A549 (cell line): Measurements from ENCODE around the gene TOP2A. TPM values are rescaled to one million over a fixed set of nuclear protein-coding genes. Genes with fewer than 3 reads are reported as not detected.

Experiments used
- ATOH8 ChIP-seq: fragments of 250-450 bp; sonication (Bioruptor Pico); IDR thresholded peaks from 2 replicates; pipeline ENCODE4 v1.5.0; 2020; ENCODE audit warnings: low read depth, mild to moderate bottlenecking, moderate library complexity
- CBX8 ChIP-seq: fragments of 200-600 bp; sonication (generic); IDR thresholded peaks from 2 replicates; pipeline ENCODE4 v1.6.1; 2016
- CHD2 ChIP-seq: fragments of 150-350 bp; IDR thresholded peaks from 2 replicates; pipeline ENCODE4 v1.6.1; 2014; ENCODE audit warnings: low read length; ENCODE audit not compliant: partially characterized antibody
- CHD4 ChIP-seq: fragments of 200-600 bp; sonication (generic); IDR thresholded peaks from 2 replicates; pipeline ENCODE4 v1.6.1; 2016; ENCODE audit warnings: antibody characterized with exemption, mild to moderate bottlenecking, borderline replicate concordance
- E2F6 ChIP-seq: IDR thresholded peaks from 2 replicates; pipeline ENCODE4 v1.6.1; 2012; ENCODE audit warnings: low read depth, borderline replicate concordance
- EHMT2 ChIP-seq: fragments of 200-600 bp; sonication (generic); IDR thresholded peaks from 2 replicates; pipeline ENCODE4 v1.6.1; 2016; ENCODE audit warnings: antibody characterized with exemption, low read depth, mild to moderate bottlenecking, moderate library complexity
- ELK1 ChIP-seq: fragments of 150-350 bp; IDR thresholded peaks from 2 replicates; pipeline ENCODE4 v1.6.1; 2014; ENCODE audit warnings: low read depth, mild to moderate bottlenecking, low read length
- ESRRA ChIP-seq: fragments of 150-350 bp; IDR thresholded peaks from 2 replicates; pipeline ENCODE4 v1.6.1; 2014; ENCODE audit warnings: mild to moderate bottlenecking, low read length, borderline replicate concordance
- FOXS1 ChIP-seq: fragments of 250-450 bp; sonication (Bioruptor Pico); IDR thresholded peaks from 2 replicates; pipeline ENCODE4 v1.5.0; 2020; ENCODE audit warnings: mild to moderate bottlenecking, moderate library complexity
- GATA3 ChIP-seq: IDR thresholded peaks from 2 replicates; pipeline ENCODE4 v1.6.1; 2012; ENCODE audit warnings: borderline replicate concordance
- HDAC2 ChIP-seq: fragments of 200-600 bp; sonication (generic); IDR thresholded peaks from 2 replicates; pipeline ENCODE4 v1.6.1; 2016
- HEYL ChIP-seq: fragments of 250-450 bp; sonication (Bioruptor Pico); IDR thresholded peaks from 2 replicates; pipeline ENCODE4 v1.8.0; 2021; ENCODE audit warnings: mild to moderate bottlenecking, moderate library complexity
- HOXB5 ChIP-seq: fragments of 250-450 bp; sonication (Bioruptor Pico); IDR thresholded peaks from 2 replicates; pipeline ENCODE4 v1.5.0; 2020; ENCODE audit warnings: mild to moderate bottlenecking, moderate library complexity
- JUN ChIP-seq, 2 experiments: fragments of >200 bp; sonication (Bioruptor Twin); formaldehyde crosslinking; IDR thresholded peaks; 2 replicates in 1 of 2; 3 replicates in 1 of 2; pipeline ENCODE4 v1.6.1; 2016 to 2017
- JUNB ChIP-seq: fragments of >200 bp; sonication (Bioruptor Twin); formaldehyde crosslinking; IDR thresholded peaks from 2 replicates; pipeline ENCODE4 v1.6.1; 2016
- KDM1A ChIP-seq: fragments of 200-600 bp; sonication (generic); IDR thresholded peaks from 2 replicates; pipeline ENCODE4 v1.6.1; 2016; ENCODE audit warnings: low read depth, mild to moderate bottlenecking
- KDM5A ChIP-seq: fragments of 200-600 bp; sonication (generic); IDR thresholded peaks from 2 replicates; pipeline ENCODE4 v1.6.1; 2016; ENCODE audit warnings: antibody characterized with exemption, mild to moderate bottlenecking
- MAFK ChIP-seq: fragments of 450-650 bp; IDR thresholded peaks from 2 replicates; pipeline ENCODE4 v1.6.1; 2014; ENCODE audit not compliant: partially characterized antibody
- MAZ ChIP-seq: fragments of 150-350 bp; IDR thresholded peaks from 2 replicates; pipeline ENCODE4 v1.6.1; 2014; ENCODE audit warnings: antibody characterized with exemption, low read depth, low read length, borderline replicate concordance
- NFE2L2 ChIP-seq: fragments of 150-350 bp; conservative IDR thresholded peaks from 2 replicates; pipeline ENCODE4 v1.6.1; 2014; ENCODE audit warnings: low read length
- NPAS2 ChIP-seq: fragments of 250-450 bp; sonication (Bioruptor Pico); IDR thresholded peaks from 2 replicates; pipeline ENCODE4 v1.8.0; 2022; ENCODE audit warnings: mild to moderate bottlenecking, moderate library complexity, borderline replicate concordance
- POLR2A ChIP-seq: IDR thresholded peaks from 2 replicates; pipeline ENCODE4 v1.6.1; 2012; ENCODE audit warnings: mild to moderate bottlenecking, low read length
- POLR2AphosphoS2 ChIP-seq: conservative IDR thresholded peaks from 2 replicates; pipeline ENCODE4 v1.6.1; 2012; ENCODE audit warnings: low read length, improper control_type of control experiment, inconsistent platforms
- REST ChIP-seq: fragments of 200-600 bp; sonication (generic); IDR thresholded peaks from 2 replicates; pipeline ENCODE4 v1.6.1; 2016; ENCODE audit warnings: antibody characterized with exemption, mild to moderate bottlenecking, moderate library complexity
- RNF2 ChIP-seq: fragments of 200-600 bp; sonication (generic); IDR thresholded peaks from 2 replicates; pipeline ENCODE4 v1.6.1; 2016; ENCODE audit warnings: low read depth, mild to moderate bottlenecking, antibody characterized with exemption, moderate library complexity, borderline replicate concordance
- TP53 ChIP-seq: fragments of 250-450 bp; sonication (Bioruptor Pico); IDR thresholded peaks from 2 replicates; pipeline ENCODE4 v1.5.0; 2021; ENCODE audit warnings: mild to moderate bottlenecking, moderate library complexity
- ZFP36 ChIP-seq: fragments of 450-650 bp; IDR thresholded peaks from 2 replicates; pipeline ENCODE4 v1.6.1; 2014; ENCODE audit warnings: borderline replicate concordance; ENCODE audit not compliant: partially characterized antibody
- ZNF302 ChIP-seq: fragments of 250-450 bp; sonication (Bioruptor Pico); IDR thresholded peaks from 2 replicates; pipeline ENCODE4 v1.9.0; 2021; ENCODE audit warnings: inconsistent platforms, mild to moderate bottlenecking, moderate library complexity
- ZSCAN20 ChIP-seq: fragments of 250-450 bp; sonication (Bioruptor Pico); IDR thresholded peaks from 2 replicates; pipeline ENCODE4 v1.8.0; 2022; ENCODE audit warnings: mild to moderate bottlenecking, moderate library complexity
- polyA plus RNA-seq, 4 experiments: library from polyadenylated mRNA; depleted of rRNA in 3 of 4; stranded (reverse); fragments of >200 nt; fragmentation: RNase III in 1 of 4; extraction: RNeasy Plus Mini Kit Qiagen cat#74134 plus additional on column Dnase treatment in 1 of 4; gene quantifications; 2 replicates in 3 of 4; 3 replicates in 1 of 4; pipeline ENCODE4 v1.2.3, GENCODE V29; 2011 to 2017
- TF ChIP-seq, protein P1 (sequence below): fragments of 250-450 bp; sonication (Bioruptor Pico); IDR thresholded peaks from 2 replicates; pipeline ENCODE4 v1.5.0; 2021; ENCODE audit warnings: mild to moderate bottlenecking, moderate library complexity, borderline replicate concordance
- TF ChIP-seq, protein P2 (sequence below): fragments of >200 bp; sonication (Bioruptor Twin); formaldehyde crosslinking; IDR thresholded peaks from 2 replicates; pipeline ENCODE4 v1.6.1; 2016
- TF ChIP-seq, protein P3 (sequence below): fragments of >200 bp; sonication (Bioruptor Twin); formaldehyde crosslinking; IDR thresholded peaks from 3 replicates; pipeline ENCODE4 v1.5.1; 2016
- TF ChIP-seq, protein P4 (sequence below): IDR thresholded peaks from 2 replicates; pipeline ENCODE4 v1.6.1; 2012

TOP2A gene
- polyA plus RNA-seq, 2 of the 4 experiments (the other 2 are of a cell fraction) = 226 to 416 TPM

GRCh38 chr17:40358323-40359038 is 59.2 kb downstream of the TOP2A start (continued):
- no peak for TF ChIP-seq ELK1
- TF ChIP-seq, protein P1, sequence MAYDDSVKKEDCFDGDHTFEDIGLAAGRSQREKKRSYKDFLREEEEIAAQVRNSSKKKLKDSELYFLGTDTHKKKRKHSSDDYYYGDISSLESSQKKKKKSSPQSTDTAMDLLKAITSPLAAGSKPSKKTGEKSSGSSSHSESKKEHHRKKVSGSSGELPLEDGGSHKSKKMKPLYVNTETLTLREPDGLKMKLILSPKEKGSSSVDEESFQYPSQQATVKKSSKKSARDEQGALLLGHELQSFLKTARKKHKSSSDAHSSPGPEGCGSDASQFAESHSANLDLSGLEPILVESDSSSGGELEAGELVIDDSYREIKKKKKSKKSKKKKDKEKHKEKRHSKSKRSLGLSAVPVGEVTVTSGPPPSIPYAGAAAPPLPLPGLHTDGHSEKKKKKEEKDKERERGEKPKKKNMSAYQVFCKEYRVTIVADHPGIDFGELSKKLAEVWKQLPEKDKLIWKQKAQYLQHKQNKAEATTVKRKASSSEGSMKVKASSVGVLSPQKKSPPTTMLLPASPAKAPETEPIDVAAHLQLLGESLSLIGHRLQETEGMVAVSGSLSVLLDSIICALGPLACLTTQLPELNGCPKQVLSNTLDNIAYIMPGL (CRISPR knock-in tag) = no peak
- TF ChIP-seq, protein P2, sequence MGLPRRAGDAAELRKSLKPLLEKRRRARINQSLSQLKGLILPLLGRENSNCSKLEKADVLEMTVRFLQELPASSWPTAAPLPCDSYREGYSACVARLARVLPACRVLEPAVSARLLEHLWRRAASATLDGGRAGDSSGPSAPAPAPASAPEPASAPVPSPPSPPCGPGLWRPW = no peak
- no peak for TF ChIP-seq ESRRA
- no peak for TF ChIP-seq HEYL (CRISPR knock-in tag)
- no peak for TF ChIP-seq ATOH8 (CRISPR knock-in tag)
- TF ChIP-seq POLR2A = no peak
- no peak for TF ChIP-seq ZSCAN20
- TF ChIP-seq, protein P3, sequence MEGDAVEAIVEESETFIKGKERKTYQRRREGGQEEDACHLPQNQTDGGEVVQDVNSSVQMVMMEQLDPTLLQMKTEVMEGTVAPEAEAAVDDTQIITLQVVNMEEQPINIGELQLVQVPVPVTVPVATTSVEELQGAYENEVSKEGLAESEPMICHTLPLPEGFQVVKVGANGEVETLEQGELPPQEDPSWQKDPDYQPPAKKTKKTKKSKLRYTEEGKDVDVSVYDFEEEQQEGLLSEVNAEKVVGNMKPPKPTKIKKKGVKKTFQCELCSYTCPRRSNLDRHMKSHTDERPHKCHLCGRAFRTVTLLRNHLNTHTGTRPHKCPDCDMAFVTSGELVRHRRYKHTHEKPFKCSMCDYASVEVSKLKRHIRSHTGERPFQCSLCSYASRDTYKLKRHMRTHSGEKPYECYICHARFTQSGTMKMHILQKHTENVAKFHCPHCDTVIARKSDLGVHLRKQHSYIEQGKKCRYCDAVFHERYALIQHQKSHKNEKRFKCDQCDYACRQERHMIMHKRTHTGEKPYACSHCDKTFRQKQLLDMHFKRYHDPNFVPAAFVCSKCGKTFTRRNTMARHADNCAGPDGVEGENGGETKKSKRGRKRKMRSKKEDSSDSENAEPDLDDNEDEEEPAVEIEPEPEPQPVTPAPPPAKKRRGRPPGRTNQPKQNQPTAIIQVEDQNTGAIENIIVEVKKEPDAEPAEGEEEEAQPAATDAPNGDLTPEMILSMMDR = peak; percentile 99
- no peak for TF ChIP-seq KDM1A
- TF ChIP-seq MAZ = 0 out of 2 replicates have a peak, but pooled peaks have one; percentile 22
- TF ChIP-seq ZNF302 (CRISPR knock-in tag) = no peak
- no peak for TF ChIP-seq ZFP36
- TF ChIP-seq TP53 (CRISPR knock-in tag) = no peak
- no peak for TF ChIP-seq MAFK
- no peak for TF ChIP-seq REST
- TF ChIP-seq E2F6 = no peak
- TF ChIP-seq NFE2L2 = no peak
- TF ChIP-seq RNF2 = no peak
- TF ChIP-seq KDM5A = no peak
- no peak for TF ChIP-seq JUNB
- TF ChIP-seq HDAC2 = no peak
- no peak for TF ChIP-seq FOXS1 (CRISPR knock-in tag)
- TF ChIP-seq CHD2 = no peak
- TF ChIP-seq JUN (IDR thresholded peaks at IDR 0.05) = peak in 1 of 2 experiments; percentile 16; a peak in 1 of 5 replicates
- TF ChIP-seq GATA3 = no peak
- TF ChIP-seq HOXB5 (CRISPR knock-in tag) = no peak
- TF ChIP-seq NPAS2 = no peak
- TF ChIP-seq CHD4 = no peak
- no peak for TF ChIP-seq EHMT2
- no peak for TF ChIP-seq CBX8
- no peak for TF ChIP-seq POLR2AphosphoS2
- TF ChIP-seq, protein P4, sequence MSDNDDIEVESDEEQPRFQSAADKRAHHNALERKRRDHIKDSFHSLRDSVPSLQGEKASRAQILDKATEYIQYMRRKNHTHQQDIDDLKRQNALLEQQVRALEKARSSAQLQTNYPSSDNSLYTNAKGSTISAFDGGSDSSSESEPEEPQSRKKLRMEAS = peak; percentile 28; the same call in 1 of the 2 replicates
